ENCODE measurements around the gene C11orf21.

DNA sequence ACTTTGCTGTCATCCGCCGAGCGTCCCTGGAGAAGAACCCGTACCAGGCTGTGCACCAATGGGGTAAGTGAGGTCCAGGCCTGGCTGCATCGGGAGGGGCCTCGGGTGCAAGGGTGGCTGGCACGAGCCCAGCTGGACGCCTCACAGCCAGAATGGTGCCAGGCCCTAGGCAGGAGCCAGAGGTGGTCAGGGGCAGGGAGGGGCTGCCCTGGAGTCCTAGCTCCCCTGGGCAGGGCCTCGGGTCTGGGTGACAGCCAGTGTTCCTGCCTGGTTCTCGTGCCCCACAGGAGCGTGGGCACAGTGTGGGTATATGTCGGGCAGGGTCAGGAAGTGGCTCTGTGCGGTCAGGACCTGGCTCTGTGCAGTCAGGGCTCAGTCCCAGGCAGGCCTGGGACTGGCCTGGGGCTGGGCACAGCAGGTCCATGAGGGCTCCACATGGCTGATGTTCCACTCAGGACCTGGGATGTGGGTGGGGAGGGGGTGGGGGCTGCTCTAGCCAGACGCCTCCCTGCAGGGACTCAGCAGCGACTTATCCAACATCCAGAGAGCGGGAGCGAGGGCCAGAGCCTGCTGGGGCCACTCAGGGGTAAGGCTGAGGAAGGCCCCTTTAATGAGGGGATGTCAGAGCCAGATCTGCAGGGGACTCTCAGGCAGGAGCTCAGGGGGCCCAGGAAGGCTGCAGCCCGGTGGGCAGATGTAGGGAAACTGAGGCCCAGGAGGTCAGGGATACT, 1.3 kb upstream of the C11orf21 start:
- TF ChIP-seq POLR2A (IDR thresholded peaks at IDR 0.05) (no peak), CTCF (IDR thresholded peaks at IDR 0.05) (no peak), EP300 (IDR thresholded peaks at IDR 0.05) (no peak)
